ENCODE measurements around the gene MAP3K15. TPM values are rescaled to one million over a fixed set of nuclear protein-coding genes. Genes with fewer than 3 reads are reported as not detected.

Gene MAP3K15
- total and polyA plus RNA-seq, 7 donors: 0.08 to 0.30 (median 0.10) TPM; not detected in 3

DNA sequence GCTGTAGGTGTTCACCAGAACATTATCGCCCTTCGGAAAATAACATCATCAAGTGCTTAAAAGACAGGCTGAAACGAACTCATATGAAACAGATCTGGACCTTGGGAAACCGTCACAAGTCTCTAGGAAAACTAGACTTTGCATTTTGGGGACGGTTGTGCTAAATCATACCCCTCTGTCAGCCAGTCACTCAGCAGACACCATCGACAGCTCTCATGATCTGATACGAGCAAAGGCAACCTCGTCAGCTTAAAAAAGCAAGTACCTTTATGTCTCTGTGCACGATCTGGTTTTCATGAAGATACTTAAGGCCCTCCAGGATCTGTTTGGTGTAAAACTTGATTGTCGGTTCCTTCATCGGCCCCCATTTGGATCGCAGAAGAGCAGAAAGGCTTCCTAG, 123.2 kb downstream of the MAP3K15 start:
- no peaks in the 10 kb centered on the region for H3K9me3 ChIP-seq
- H3K4me3 ChIP-seq: no peak overlapping the region
- no peaks in the 10 kb centered on the region for H3K36me3 ChIP-seq (ENCODE audit: insufficient read depth in 1 of 2, low read depth in 1 of 2)
- TF ChIP-seq, protein P1, sequence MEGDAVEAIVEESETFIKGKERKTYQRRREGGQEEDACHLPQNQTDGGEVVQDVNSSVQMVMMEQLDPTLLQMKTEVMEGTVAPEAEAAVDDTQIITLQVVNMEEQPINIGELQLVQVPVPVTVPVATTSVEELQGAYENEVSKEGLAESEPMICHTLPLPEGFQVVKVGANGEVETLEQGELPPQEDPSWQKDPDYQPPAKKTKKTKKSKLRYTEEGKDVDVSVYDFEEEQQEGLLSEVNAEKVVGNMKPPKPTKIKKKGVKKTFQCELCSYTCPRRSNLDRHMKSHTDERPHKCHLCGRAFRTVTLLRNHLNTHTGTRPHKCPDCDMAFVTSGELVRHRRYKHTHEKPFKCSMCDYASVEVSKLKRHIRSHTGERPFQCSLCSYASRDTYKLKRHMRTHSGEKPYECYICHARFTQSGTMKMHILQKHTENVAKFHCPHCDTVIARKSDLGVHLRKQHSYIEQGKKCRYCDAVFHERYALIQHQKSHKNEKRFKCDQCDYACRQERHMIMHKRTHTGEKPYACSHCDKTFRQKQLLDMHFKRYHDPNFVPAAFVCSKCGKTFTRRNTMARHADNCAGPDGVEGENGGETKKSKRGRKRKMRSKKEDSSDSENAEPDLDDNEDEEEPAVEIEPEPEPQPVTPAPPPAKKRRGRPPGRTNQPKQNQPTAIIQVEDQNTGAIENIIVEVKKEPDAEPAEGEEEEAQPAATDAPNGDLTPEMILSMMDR (IDR thresholded peaks at IDR 0.05): no peak
- intact Hi-C loops (cut with DNase I): no loop called here
- DNase-seq: no peak
- no peak for ATAC-seq
- H3K4me1 ChIP-seq: no peaks in the 10 kb centered on the region
- no peak overlapping the region for H3K27ac ChIP-seq
- 78 to 86% (median 86%) methylated on average over 12 of the region's 12 CpGs for WGBS, 3 donors
- no peaks in the 10 kb centered on the region for H3K27me3 ChIP-seq (ENCODE audit: insufficient read depth in 3 of 3, low read length in 2 of 3)

- Histone ChIP-seq H3K4me1 (no peaks in the 10 kb centered on the region), H3K4me3 (no peak overlapping the region), H3K9me3 (no peaks in the 10 kb centered on the region), H3K27ac (no peak overlapping the region), H3K27me3 (ENCODE audit: insufficient read depth in 3 of 3, low read length in 2 of 3) (no peaks in the 10 kb centered on the region), H3K36me3 (ENCODE audit: insufficient read depth in 1 of 2, low read depth in 1 of 2) (no peaks in the 10 kb centered on the region)
- TF ChIP-seq, protein P1 (IDR thresholded peaks at IDR 0.05): no peak
- intact Hi-C loops (cut with DNase I): no loop called here
- ATAC-seq: no peak
- DNase-seq: no peak
- WGBS, 3 donors: 18 to 46% (median 34%) methylated on average over 3 to 4 of the region's 4 CpGs
These were observed 126.0 kb downstream of the MAP3K15 start for GRCh38 chrX:19389227-19389845.

DNA sequence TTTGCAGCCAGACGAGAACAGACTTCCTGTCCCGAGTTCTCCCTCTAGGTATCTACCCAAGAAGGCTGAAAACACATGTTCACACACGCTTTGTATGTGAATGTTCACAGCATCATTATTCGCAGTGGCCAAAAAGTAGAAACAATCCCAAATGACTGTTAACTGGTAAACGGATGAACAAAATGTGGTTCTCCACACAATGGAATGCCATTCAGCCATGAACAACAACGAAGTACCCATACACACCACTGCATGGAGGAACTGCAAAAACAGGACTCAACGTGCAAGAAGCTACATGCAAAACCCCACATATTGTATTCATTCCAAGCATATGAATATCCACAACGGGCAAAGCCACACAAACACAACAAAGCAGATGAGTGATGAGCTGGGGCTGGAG, 126.6 kb downstream of the MAP3K15 start:
- Histone ChIP-seq H3K27ac (no peak overlapping the region), H3K4me1 (no peaks in the 10 kb centered on the region), H3K27me3 (ENCODE audit: insufficient read depth in 3 of 3, low read length in 2 of 3) (no peaks in the 10 kb centered on the region), H3K4me3 (no peak overlapping the region), H3K9me3 (no peaks in the 10 kb centered on the region), H3K36me3 (ENCODE audit: insufficient read depth in 1 of 2, low read depth in 1 of 2) (no peaks in the 10 kb centered on the region)
- 73 to 81% (median 79%) methylated on average over 8 of the region's 8 CpGs for WGBS, 3 donors
- TF ChIP-seq, protein P1 (IDR thresholded peaks at IDR 0.05): no peak
- ATAC-seq: no peak
- intact Hi-C loops (cut with DNase I): no loop called here
- DNase-seq: no peak

DNA sequence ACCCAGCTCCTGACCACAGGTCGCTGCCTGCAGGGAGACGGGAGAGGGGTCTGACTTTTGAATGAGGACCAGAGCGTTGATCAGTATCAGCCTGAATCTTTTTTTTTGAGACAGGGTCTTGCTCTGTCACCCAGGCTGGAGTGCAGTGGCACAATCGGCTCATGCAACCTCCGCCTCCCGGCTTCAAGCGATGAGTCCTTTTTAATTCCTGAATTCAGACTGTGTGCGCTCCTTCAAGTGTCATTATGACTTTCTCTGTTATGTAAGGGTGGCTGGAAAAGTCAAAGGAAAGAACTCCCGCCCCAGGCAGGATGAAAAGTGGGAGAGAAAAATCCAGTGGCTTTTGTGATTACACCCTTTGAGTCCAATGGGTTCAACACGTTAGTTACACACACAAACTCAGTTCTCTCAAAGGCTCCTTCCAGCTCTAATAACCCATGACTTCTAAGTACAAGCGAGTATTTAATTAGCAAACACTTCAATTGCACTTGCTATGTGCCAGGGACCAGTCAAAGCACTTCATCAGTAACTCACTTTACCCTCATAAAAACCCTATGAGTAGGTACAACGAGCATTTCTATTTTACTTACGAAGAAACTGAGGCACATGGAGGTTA, 127.1 kb downstream of the MAP3K15 start:
- Histone ChIP-seq H3K9me3 (no peaks in the 10 kb centered on the region), H3K4me3 (no peak overlapping the region), H3K27me3 (ENCODE audit: insufficient read depth in 3 of 3, low read length in 2 of 3) (no peaks in the 10 kb centered on the region), H3K4me1 (no peaks in the 10 kb centered on the region), H3K36me3 (ENCODE audit: insufficient read depth in 1 of 2, low read depth in 1 of 2) (no peaks in the 10 kb centered on the region), H3K27ac (no peak overlapping the region)
- 68 to 79% (median 71%) methylated on average over 13 of the region's 13 CpGs for WGBS, 3 donors
- ATAC-seq: no peak
- TF ChIP-seq, protein P1 (IDR thresholded peaks at IDR 0.05): no peak
- intact Hi-C loops (cut with DNase I): no loop called here
- DNase-seq: no peak

DNA sequence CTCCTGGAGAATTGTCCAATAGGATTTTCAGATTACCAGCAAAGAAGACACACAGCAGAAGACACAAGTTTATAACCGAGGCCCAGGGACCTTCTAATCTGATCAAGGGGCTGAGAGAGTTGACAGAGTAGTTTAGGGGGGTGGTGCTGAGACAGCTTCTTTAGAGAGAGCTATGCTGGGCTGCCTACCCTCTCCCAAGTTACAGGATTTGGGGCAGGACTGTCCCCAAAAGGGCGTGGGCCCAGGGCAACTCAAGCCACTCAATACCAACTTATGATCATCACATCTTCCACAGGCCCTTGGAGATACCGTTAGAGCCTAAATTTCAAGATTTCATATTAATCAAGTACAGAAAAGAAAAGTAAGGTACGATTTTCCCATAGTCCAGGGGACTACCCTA, 128.6 kb downstream of the MAP3K15 start:
- intact Hi-C loops (cut with DNase I): no loop called here
- TF ChIP-seq, protein P1 (IDR thresholded peaks at IDR 0.05): no peak
- H3K4me3 ChIP-seq: no peak overlapping the region
- H3K9me3 ChIP-seq: no peaks in the 10 kb centered on the region
- WGBS, 3 donors: 68 to 95% (median 84%) methylated on average over 4 of the region's 4 CpGs
- no peaks in the 10 kb centered on the region for H3K36me3 ChIP-seq (ENCODE audit: insufficient read depth in 1 of 2, low read depth in 1 of 2)
- H3K27me3 ChIP-seq (ENCODE audit: insufficient read depth in 3 of 3, low read length in 2 of 3): no peaks in the 10 kb centered on the region
- no peak for DNase-seq
- ATAC-seq: no peak
- no peak overlapping the region for H3K27ac ChIP-seq
- H3K4me1 ChIP-seq: no peaks in the 10 kb centered on the region

Measured in psoas muscle (tissue), 8 donors.